Gastrocnemius medialis (tissue), 4 donors: ENCODE measurements around the gene ACSS1. TPM values are rescaled to one million over a fixed set of nuclear protein-coding genes. Genes with fewer than 3 reads are reported as not detected.

Experiments
- ATAC-seq, 2 donors: fragments of 150-250 bp; one replicate each; pipeline ENCODE4 v1.9.1; 2016
- DNase-seq, 2 donors: peaks; one replicate each; pipeline ENCODE4 v3.0.0-alpha.2; 2019
- H3K27ac ChIP-seq, 4 donors: fragments of 200-600 bp; sonication (generic); 1 replicate in 1 of 4; 2 replicates in 3 of 4; pipeline ENCODE4 v1.5.1; 2016 to 2018; ENCODE audit warnings: mild to moderate bottlenecking in 2 of 4, moderate library complexity in 1 of 4
- H3K27me3 ChIP-seq, 3 donors: fragments of 200-600 bp; sonication (generic) in 2 of 3; 1 replicate in 1 of 3; 2 replicates in 2 of 3; pipeline versions ENCODE4 v1.5.1 to v1.6.0; 2016 to 2019; ENCODE audit warnings: mild to moderate bottlenecking in 1 of 3, moderate library complexity in 1 of 3
- H3K36me3 ChIP-seq, 2 donors: fragments of 200-600 bp; sonication (generic) in 1 of 2; one replicate each; pipeline ENCODE4 v1.5.1; 2017 to 2018
- H3K4me1 ChIP-seq, 2 donors: fragments of 200-600 bp; sonication (generic) in 1 of 2; one replicate each; pipeline ENCODE4 v1.5.1; 2016 to 2017; ENCODE audit warnings: mild to moderate bottlenecking in 2 of 2
- H3K4me3 ChIP-seq, 4 donors: fragments of 200-600 bp; sonication (generic) in 3 of 4; 1 replicate in 1 of 4; 2 replicates in 3 of 4; pipeline ENCODE4 v1.5.1; 2016 to 2019; ENCODE audit warnings: mild to moderate bottlenecking in 2 of 4
- H3K9me3 ChIP-seq, 3 donors: fragments of 200-600 bp; sonication (generic) in 2 of 3; 1 replicate in 1 of 3; 2 replicates in 2 of 3; pipeline ENCODE4 v1.5.1; 2016 to 2019
- POLR2A ChIP-seq, 2 donors: fragments of 450-650 bp; IDR thresholded peaks; one replicate each; pipeline ENCODE4 v1.6.1; 2017; ENCODE audit warnings: antibody characterized with exemption in 2 of 2, mild to moderate bottlenecking in 2 of 2, moderate library complexity in 2 of 2
- in situ Hi-C, 4 donors: fragments of 200-750 bp; cut with MboI; loops; one replicate each; pipeline versions ENCODE4 v1.15.0 to v1.8.0; 2017; ENCODE audit warnings: low sequenced_read_pairs in 4 of 4
- intact Hi-C: fragments of 100-400 bp; cut with DNase I; formaldehyde crosslinking; loops from one replicate; pipeline ENCODE4 v1.15.1; 2023; ENCODE audit warnings: low total_unique reads
- total RNA-seq, 4 donors: library from RNA; depleted of rRNA; stranded (reverse); fragments of >200 nt; gene quantifications; one replicate each; pipeline versions ENCODE4 v1.1.0 to v1.2.3, GENCODE V29; 2016
- TF ChIP-seq, protein P1 (sequence below), 5 experiments: fragments of 450-650 bp in 3 of 5; fragments of 200-600 bp in 2 of 5; sonication (generic) in 2 of 5; IDR thresholded peaks in 4 of 5; conservative IDR thresholded peaks in 1 of 5; 1 replicate in 4 of 5; 2 replicates in 1 of 5; pipeline ENCODE4 v1.5.1; 2016 to 2019; ENCODE audit warnings: antibody characterized with exemption in 5 of 5, mild to moderate bottlenecking in 3 of 5, moderate library complexity in 3 of 5

Gene ACSS1
- total RNA-seq, 4 donors from 2014 or later: 11.4 to 84.6 (median 11.8) TPM

DNA sequence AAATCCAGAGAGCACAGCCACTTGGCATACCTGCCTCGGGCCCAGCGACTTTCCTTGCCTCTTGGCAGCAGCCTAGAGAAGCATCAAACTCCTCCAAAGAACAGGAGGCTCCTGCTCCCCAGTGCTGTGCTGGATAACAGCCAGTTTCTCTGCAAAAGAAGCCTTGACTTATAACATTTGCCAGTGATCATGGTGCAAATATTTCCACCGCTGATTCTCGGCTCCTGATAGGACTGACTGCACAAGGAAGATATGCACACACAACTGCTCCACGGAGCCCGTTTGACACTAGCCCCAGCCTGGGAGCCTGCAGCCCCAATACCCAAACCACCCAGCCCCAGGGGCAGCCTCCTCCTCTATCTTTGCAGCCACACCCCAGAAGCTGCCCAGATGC lies 17.5 kb downstream of the ACSS1 start:
- TF ChIP-seq, protein P1, sequence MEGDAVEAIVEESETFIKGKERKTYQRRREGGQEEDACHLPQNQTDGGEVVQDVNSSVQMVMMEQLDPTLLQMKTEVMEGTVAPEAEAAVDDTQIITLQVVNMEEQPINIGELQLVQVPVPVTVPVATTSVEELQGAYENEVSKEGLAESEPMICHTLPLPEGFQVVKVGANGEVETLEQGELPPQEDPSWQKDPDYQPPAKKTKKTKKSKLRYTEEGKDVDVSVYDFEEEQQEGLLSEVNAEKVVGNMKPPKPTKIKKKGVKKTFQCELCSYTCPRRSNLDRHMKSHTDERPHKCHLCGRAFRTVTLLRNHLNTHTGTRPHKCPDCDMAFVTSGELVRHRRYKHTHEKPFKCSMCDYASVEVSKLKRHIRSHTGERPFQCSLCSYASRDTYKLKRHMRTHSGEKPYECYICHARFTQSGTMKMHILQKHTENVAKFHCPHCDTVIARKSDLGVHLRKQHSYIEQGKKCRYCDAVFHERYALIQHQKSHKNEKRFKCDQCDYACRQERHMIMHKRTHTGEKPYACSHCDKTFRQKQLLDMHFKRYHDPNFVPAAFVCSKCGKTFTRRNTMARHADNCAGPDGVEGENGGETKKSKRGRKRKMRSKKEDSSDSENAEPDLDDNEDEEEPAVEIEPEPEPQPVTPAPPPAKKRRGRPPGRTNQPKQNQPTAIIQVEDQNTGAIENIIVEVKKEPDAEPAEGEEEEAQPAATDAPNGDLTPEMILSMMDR (IDR thresholded peaks at IDR 0.05 in 4 of 5, conservative IDR thresholded peaks at IDR 0.05 in 1 of 5): no peak
- no peak for TF ChIP-seq POLR2A (IDR thresholded peaks at IDR 0.05)
- no peaks in the 10 kb centered on the region for H3K27me3 ChIP-seq
- H3K27ac ChIP-seq: peak overlapping the region; percentile 92 to 95 (median 95)
- peak; percentile 75 to 78 for DNase-seq
- H3K4me1 ChIP-seq: peaks cover 95 to 99% of the 10 kb centered on the region in 2 donors
- no peaks in the 10 kb centered on the region for H3K36me3 ChIP-seq
- peak overlapping the region; percentile 5 to 32 (median 14) for H3K4me3 ChIP-seq
- peak; percentile 26 to 51 for ATAC-seq
- intact Hi-C loops (loop anchor here (2.0 to 5.0 kb wide), 2 partner anchors 16 to 1893 kb away; no protein-coding TSS in a partner anchor), in situ Hi-C loops (no loop called here)
- no peaks in the 10 kb centered on the region for H3K9me3 ChIP-seq

DNA sequence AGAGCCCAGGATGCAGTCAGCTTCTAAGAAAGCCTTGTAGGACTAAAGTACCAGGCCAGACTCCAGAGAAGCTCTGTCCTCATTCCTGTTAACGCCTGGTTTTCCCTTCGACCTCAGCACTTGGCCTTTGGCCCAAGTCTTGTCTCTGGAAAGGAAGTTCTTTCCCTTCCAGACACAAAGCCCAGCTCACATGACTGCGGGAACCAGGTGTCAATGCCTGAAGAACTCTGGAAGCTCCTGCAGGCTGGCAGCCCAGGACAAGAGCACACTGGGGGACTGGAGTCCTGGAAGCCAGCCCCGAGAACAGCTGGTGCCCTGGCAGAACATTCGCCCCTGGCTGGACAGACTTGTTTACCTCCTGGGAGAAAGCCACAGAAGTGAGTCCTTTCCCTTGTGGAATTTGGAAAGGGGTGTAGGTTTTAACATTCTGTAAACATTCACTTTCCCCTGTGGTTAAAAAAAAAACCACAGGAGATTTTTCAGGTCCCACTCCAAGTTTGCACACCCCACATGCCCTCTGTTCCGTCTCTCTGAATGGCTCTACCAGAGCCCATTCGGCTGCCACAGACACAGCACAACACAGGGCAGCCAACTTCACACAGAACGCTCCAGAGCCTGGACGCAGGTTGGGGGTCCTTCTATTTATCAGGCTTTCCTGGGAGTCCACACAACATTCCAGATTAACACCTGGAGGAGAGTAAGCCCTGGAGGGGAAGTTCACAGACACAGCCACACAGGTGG lies 18.1 kb downstream of the ACSS1 start:
- ATAC-seq: peak; percentile 84 to 86
- in situ Hi-C loops (no loop called here), intact Hi-C loops (loop anchor here (2.0 to 5.0 kb wide), 2 partner anchors 17 to 1893 kb away; no protein-coding TSS in a partner anchor)
- H3K36me3 ChIP-seq: no peaks in the 10 kb centered on the region
- peak; percentile 99 to 100 for DNase-seq
- H3K9me3 ChIP-seq: no peaks in the 10 kb centered on the region
- H3K4me3 ChIP-seq: peak overlapping the region; percentile 5 to 22 (median 14)
- peak overlapping the region; percentile 92 to 95 (median 95) for H3K27ac ChIP-seq
- no peaks in the 10 kb centered on the region for H3K27me3 ChIP-seq
- H3K4me1 ChIP-seq: peaks cover 90 to 95% of the 10 kb centered on the region in 2 donors
- TF ChIP-seq, protein P1 (IDR thresholded peaks at IDR 0.05 in 4 of 5, conservative IDR thresholded peaks at IDR 0.05 in 1 of 5): peak in 1 of 5 experiments; percentile 20
- TF ChIP-seq POLR2A (IDR thresholded peaks at IDR 0.05): peak in 1 of 2 donors; percentile 14

DNA sequence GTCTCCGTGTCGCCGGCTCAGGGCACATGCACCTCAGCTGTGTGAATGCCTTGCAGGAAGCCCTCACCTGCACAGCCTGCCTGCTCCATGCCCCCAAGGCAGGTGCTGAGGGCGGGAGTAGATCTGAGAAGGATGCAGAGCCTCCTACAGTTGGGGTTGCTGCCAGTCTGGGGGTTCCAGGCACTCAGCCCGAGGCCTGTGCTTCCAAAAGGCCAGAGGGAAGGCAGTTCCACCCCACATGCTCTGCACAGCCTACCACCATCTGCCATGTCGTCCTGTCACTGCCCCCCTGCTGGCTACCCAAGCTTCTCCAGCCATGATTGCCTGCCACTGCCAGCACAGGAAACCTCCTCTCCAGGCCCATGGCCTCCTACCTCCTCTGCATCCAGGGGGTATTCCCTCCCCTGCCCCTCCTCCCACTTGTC lies 19.3 kb downstream of the ACSS1 start:
- H3K4me3 ChIP-seq: no peak overlapping the region
- H3K36me3 ChIP-seq: no peaks in the 10 kb centered on the region
- H3K27me3 ChIP-seq: no peaks in the 10 kb centered on the region
- in situ Hi-C loops (no loop called here), intact Hi-C loops (no loop called here)
- TF ChIP-seq, protein P1 (IDR thresholded peaks at IDR 0.05 in 4 of 5, conservative IDR thresholded peaks at IDR 0.05 in 1 of 5): no peak
- no peak for TF ChIP-seq POLR2A (IDR thresholded peaks at IDR 0.05)
- DNase-seq (no peak), ATAC-seq (no peak)
- no peaks in the 10 kb centered on the region for H3K9me3 ChIP-seq
- H3K27ac ChIP-seq: peak overlapping the region; percentile 92 to 95 (median 95)
- H3K4me1 ChIP-seq: peaks cover 85 to 91% of the 10 kb centered on the region in 2 donors

DNA sequence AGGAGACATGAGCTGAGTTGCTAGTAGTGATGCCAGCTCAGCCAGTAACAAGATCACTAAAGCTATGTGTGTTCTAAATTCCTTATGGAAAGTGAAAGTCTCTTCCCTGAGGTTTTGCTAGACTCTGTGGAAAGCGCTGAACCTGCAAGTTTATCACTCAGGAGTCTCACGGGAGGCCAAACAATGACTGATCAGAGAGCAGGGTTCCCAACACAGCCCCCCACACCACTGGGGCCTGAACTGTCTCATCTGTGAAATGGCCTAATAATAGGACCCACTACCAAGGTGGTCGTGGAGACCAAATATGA lies 19.9 kb downstream of the ACSS1 start:
- Histone ChIP-seq H3K4me1 (peaks cover 85 to 91% of the 10 kb centered on the region in 2 donors), H3K36me3 (no peaks in the 10 kb centered on the region), H3K27me3 (no peaks in the 10 kb centered on the region), H3K27ac (peak overlapping the region; percentile 92 to 95 (median 95)), H3K4me3 (no peak overlapping the region), H3K9me3 (no peaks in the 10 kb centered on the region)
- ATAC-seq: no peak
- in situ Hi-C loops: no loop called here
- TF ChIP-seq, protein P1 (IDR thresholded peaks at IDR 0.05 in 4 of 5, conservative IDR thresholded peaks at IDR 0.05 in 1 of 5): no peak
- TF ChIP-seq POLR2A (IDR thresholded peaks at IDR 0.05): no peak
- intact Hi-C loops: no loop called here
- no peak for DNase-seq
